ENCODE results near the gene MFSD12.

MFSD12 gene

GRCh38 chr19:3535563-3535965, 21.8 kb downstream of the MFSD12 start:
- TF ChIP-seq ZNF8 (CRISPR knock-in tag; IDR thresholded peaks at IDR 0.05) (no peak), ISL1 (CRISPR knock-in tag; IDR thresholded peaks at IDR 0.05) (no peak)
- no peak for ATAC-seq

DNA sequence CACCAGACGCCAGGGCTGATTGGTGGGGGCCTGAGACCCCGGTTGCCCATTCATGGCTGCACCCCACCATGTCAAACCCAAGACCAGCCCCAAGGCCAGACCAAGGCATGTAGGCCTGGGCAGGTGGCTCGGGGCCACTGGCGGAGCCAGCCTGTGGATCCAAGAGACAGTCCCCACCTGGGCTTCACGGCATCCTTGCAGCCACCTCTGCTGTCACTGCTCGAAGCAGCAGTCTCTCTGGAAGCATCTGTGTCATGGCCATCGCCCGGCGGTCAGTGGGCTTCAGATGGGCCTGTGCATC, 22.2 kb downstream of the MFSD12 start:
- TF ChIP-seq ZNF8 (CRISPR knock-in tag; IDR thresholded peaks at IDR 0.05): no peak
- no peak for TF ChIP-seq ISL1 (CRISPR knock-in tag; IDR thresholded peaks at IDR 0.05)
- no peak for TF ChIP-seq PATZ1 (CRISPR knock-in tag; IDR thresholded peaks at IDR 0.05; ENCODE audit: borderline replicate concordance)
- TF ChIP-seq POU6F1 (CRISPR knock-in tag; IDR thresholded peaks at IDR 0.05; ENCODE audit: borderline replicate concordance, low read depth): no peak
- TF ChIP-seq TSHZ2 (CRISPR knock-in tag; IDR thresholded peaks at IDR 0.05): no peak
- TF ChIP-seq, protein P1, sequence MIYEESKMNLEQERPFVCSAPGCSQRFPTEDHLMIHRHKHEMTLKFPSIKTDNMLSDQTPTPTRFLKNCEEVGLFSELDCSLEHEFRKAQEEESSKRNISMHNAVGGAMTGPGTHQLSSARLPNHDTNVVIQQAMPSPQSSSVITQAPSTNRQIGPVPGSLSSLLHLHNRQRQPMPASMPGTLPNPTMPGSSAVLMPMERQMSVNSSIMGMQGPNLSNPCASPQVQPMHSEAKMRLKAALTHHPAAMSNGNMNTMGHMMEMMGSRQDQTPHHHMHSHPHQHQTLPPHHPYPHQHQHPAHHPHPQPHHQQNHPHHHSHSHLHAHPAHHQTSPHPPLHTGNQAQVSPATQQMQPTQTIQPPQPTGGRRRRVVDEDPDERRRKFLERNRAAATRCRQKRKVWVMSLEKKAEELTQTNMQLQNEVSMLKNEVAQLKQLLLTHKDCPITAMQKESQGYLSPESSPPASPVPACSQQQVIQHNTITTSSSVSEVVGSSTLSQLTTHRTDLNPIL (CRISPR knock-in tag; IDR thresholded peaks at IDR 0.05; ENCODE audit: low read depth): no peak
- ATAC-seq: no peak

- no peak for TF ChIP-seq TOX (CRISPR knock-in tag; IDR thresholded peaks at IDR 0.05; ENCODE audit: borderline replicate concordance)
- ATAC-seq: no peak
Observed at GRCh38 chr19:3534375-3535234, 22.8 kb downstream of the MFSD12 start.

DNA sequence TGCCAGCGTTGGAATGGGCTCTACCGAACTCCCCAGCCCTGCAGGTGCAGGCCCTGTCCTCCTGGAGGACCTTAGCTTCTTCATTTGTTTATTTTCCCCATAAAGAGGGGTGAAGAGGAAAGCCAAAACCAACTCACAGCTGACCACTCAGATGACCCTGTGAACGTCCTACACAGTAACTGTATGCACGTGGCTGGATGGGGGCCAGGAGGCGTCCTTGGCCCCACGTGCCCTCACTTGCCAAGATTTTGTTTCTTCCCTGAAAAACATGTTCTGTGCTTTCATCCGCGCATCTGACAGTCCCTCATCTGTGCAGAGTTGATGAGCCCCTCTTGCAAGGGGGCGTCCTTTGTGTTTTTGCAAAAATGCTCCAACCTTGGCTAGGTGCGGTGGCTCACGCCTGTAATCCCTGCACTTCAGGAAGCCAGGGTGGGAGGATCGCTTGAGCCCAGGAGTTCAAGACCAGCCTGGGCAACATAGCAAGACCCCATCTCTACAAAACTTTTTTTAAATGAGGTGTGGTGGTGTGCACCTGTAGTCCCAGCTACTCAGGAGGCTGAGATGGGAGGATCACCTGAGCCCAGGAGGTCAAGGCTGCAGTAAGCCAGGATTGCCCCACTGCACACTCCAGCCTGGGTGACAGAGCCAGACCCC, 23.7 kb downstream of the MFSD12 start:
- TF ChIP-seq TCF4 (CRISPR knock-in tag; IDR thresholded peaks at IDR 0.05; ENCODE audit: borderline replicate concordance): no peak
- TF ChIP-seq OSR1 (CRISPR knock-in tag; IDR thresholded peaks at IDR 0.05): no peak
- TF ChIP-seq TSHZ2 (CRISPR knock-in tag; IDR thresholded peaks at IDR 0.05): no peak
- no peak for ATAC-seq

GRCh38 chr19:3533033-3533432, 24.4 kb downstream of the MFSD12 start:
- TF ChIP-seq TOX (CRISPR knock-in tag; IDR thresholded peaks at IDR 0.05; ENCODE audit: borderline replicate concordance) (no peak), OSR1 (CRISPR knock-in tag; IDR thresholded peaks at IDR 0.05) (no peak), CSDC2 (CRISPR knock-in tag; IDR thresholded peaks at IDR 0.05) (no peak), ZNF70 (CRISPR knock-in tag; IDR thresholded peaks at IDR 0.05) (no peak)
- ATAC-seq: no peak

All from SK-N-SH treated with all-trans-retinoic acid at 6 μM for 48 hours (cell line).